ENCODE results near the gene UGCG. TPM values are rescaled to one million over a fixed set of nuclear protein-coding genes. Genes with fewer than 3 reads are reported as not detected.

UGCG gene
- total RNA-seq, 1 experiment from 2014 or later: 23.3 TPM

DNA sequence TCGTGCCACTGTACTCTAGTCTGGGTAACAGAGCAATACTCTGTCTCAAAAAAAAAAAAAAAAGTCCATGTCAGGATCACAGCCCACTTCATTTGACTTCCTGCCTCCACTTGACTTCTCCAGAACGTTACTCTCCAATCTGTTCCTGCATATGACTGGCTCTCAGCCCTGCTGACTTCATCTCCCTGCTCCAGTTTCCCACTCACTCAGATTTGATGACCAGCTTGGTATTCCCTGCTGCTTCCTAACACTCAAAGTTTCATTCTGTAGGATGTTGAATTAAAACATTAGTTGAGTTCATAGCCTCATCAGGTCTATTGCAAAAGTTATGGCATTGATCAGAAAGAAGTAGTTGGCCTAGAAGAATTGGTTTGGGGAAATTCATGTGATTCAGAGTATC is 52.3 kb downstream of the UGCG start:
- Histone ChIP-seq H3K56ac (ENCODE audit: insufficient read length, low read depth, low read length) (no peak overlapping the region), H2AK5ac (ENCODE audit: insufficient read length, low read length) (no peak overlapping the region), H2BK15ac (ENCODE audit: low read depth, low read length) (no peak overlapping the region), H3K27ac (ENCODE audit: insufficient read length, low read depth, low read length) (no peak overlapping the region), H4K5ac (ENCODE audit: insufficient read length, low read depth, low read length) (no peak overlapping the region), H3T11ph (ENCODE audit: low read length) (no peak overlapping the region), H3K18ac (ENCODE audit: insufficient read length, low read depth, low read length) (no peak overlapping the region), H3K79me1 (ENCODE audit: insufficient read depth, low read depth, low read length, poor library complexity, severe bottlenecking) (no peaks in the 10 kb centered on the region), H2BK12ac (ENCODE audit: insufficient read length, low read depth, low read length) (no peak overlapping the region), H2BK20ac (ENCODE audit: low read depth, low read length, poor library complexity, severe bottlenecking) (no peak overlapping the region), H4K20me1 (ENCODE audit: control insufficient read depth, insufficient read depth, insufficient read length) (no peaks in the 10 kb centered on the region), H4K91ac (ENCODE audit: insufficient read length, low read depth, low read length) (no peak overlapping the region), H3K79me2 (ENCODE audit: insufficient read depth, low read length) (no peaks in the 10 kb centered on the region), H3K4me2 (ENCODE audit: insufficient read depth, insufficient read length, low read length) (no peak overlapping the region), H4K8ac (replicated peaks; ENCODE audit: insufficient read length, low read depth, low read length) (no peak overlapping the region), H3K4ac (ENCODE audit: low read depth, low read length) (no peak overlapping the region), H3K23ac (ENCODE audit: insufficient read length, low read depth, low read length) (no peak overlapping the region), H3K9me3 (ENCODE audit: control insufficient read depth, low read depth, low read length) (no peaks in the 10 kb centered on the region), H3K4me1 (ENCODE audit: insufficient read depth, low read length) (no peaks in the 10 kb centered on the region), H3K9ac (ENCODE audit: extremely low read depth, insufficient read length, low read length) (no peak overlapping the region), H3K23me2 (ENCODE audit: insufficient read length, low read depth, low read length, poor library complexity, severe bottlenecking) (no peaks in the 10 kb centered on the region), H2BK5ac (ENCODE audit: insufficient read length, low read length) (no peak overlapping the region), H2BK120ac (ENCODE audit: low read depth, low read length, poor library complexity, severe bottlenecking) (no peak overlapping the region), H3K27me3 (ENCODE audit: insufficient read depth, low read length) (no peaks in the 10 kb centered on the region), H2AFZ (ENCODE audit: low read length) (no peak overlapping the region), H3K14ac (ENCODE audit: insufficient read depth, low read length) (no peak overlapping the region)
- no peaks in the 10 kb centered on the region for H3K36me3 Mint-ChIP-seq (ENCODE audit: insufficient read depth in 1 of 3, low read depth in 3 of 3)
- peaks cover 8% of the 10 kb centered on the region for H3K27me3 Mint-ChIP-seq (ENCODE audit: low read depth)
- no CpG with 5 or more reads among the region's 2 CpGs for WGBS (ENCODE audit: extremely low coverage, insufficient read length, low lambda C conversion rate)
- no peak overlapping the region for H3K4me3 Mint-ChIP-seq
- TF ChIP-seq, protein P1, sequence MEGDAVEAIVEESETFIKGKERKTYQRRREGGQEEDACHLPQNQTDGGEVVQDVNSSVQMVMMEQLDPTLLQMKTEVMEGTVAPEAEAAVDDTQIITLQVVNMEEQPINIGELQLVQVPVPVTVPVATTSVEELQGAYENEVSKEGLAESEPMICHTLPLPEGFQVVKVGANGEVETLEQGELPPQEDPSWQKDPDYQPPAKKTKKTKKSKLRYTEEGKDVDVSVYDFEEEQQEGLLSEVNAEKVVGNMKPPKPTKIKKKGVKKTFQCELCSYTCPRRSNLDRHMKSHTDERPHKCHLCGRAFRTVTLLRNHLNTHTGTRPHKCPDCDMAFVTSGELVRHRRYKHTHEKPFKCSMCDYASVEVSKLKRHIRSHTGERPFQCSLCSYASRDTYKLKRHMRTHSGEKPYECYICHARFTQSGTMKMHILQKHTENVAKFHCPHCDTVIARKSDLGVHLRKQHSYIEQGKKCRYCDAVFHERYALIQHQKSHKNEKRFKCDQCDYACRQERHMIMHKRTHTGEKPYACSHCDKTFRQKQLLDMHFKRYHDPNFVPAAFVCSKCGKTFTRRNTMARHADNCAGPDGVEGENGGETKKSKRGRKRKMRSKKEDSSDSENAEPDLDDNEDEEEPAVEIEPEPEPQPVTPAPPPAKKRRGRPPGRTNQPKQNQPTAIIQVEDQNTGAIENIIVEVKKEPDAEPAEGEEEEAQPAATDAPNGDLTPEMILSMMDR (conservative IDR thresholded peaks at IDR 0.05): no peak
- H3K27ac Mint-ChIP-seq: no peak overlapping the region
- no peaks in the 10 kb centered on the region for H3K4me1 Mint-ChIP-seq
- no peaks in the 10 kb centered on the region for H3K9me3 Mint-ChIP-seq
- DNase-seq: no peak

Measured in H9 (cell line).